HepG2 (cell line): ENCODE data around the gene CRADD. TPM values are rescaled to one million over a fixed set of nuclear protein-coding genes. Genes with fewer than 3 reads are reported as not detected.

Experiments
- BHLHE40 ChIP-seq: IDR thresholded peaks from 2 replicates; pipeline ENCODE4 v1.6.1; 2011; ENCODE audit warnings: low read length, improper control_type of control experiment
- CBX2 ChIP-seq, 2 experiments: fragments of 200-600 bp in 1 of 2; sonication (generic); formaldehyde crosslinking in 1 of 2; IDR thresholded peaks; 2 replicates each; pipeline versions ENCODE4 v1.7.0 to v1.8.1; 2018 to 2022; ENCODE audit warnings: low read depth in 2 of 2, low read length in 1 of 2, mild to moderate bottlenecking in 1 of 2, missing genetic modification reagents in 1 of 2
- HMGXB4 ChIP-seq, 2 experiments: sonication (generic) in 1 of 2; formaldehyde crosslinking in 1 of 2; IDR thresholded peaks; 2 replicates each; pipeline versions ENCODE4 v1.4.0 to v1.6.1; 2018 to 2020; ENCODE audit warnings: missing genetic modification reagents in 2 of 2, borderline replicate concordance in 1 of 2, low read depth in 1 of 2, mild to moderate bottlenecking in 1 of 2, missing biosample characterization in 1 of 2
- HNF4A ChIP-seq: sonication (generic); formaldehyde crosslinking; IDR thresholded peaks from 2 replicates; pipeline ENCODE4 v1.4.0; 2020; ENCODE audit warnings: missing genetic modification reagents
- KDM5A ChIP-seq: fragments of 200-600 bp; sonication (generic); IDR thresholded peaks from 2 replicates; pipeline ENCODE4 v1.7.0; 2018; ENCODE audit warnings: antibody characterized with exemption, mild to moderate bottlenecking, low read length, borderline replicate concordance
- MYC ChIP-seq: sonication (generic); formaldehyde crosslinking; IDR thresholded peaks from 2 replicates; pipeline ENCODE4 v1.9.0; 2021; ENCODE audit warnings: missing genetic modification reagents, borderline replicate concordance
- NCOA2 ChIP-seq: sonication (generic); formaldehyde crosslinking; IDR thresholded peaks from 2 replicates; pipeline ENCODE4 v1.8.0; 2022; ENCODE audit warnings: inconsistent platforms
- POGK ChIP-seq: sonication (generic); formaldehyde crosslinking; conservative IDR thresholded peaks from 2 replicates; pipeline ENCODE4 v1.8.0; 2022; ENCODE audit warnings: mild to moderate bottlenecking, moderate library complexity, missing genetic modification reagents
- RCOR2 ChIP-seq: IDR thresholded peaks from 2 replicates; pipeline ENCODE4 v1.6.1; 2016; ENCODE audit warnings: missing biosample characterization, missing genetic modification reagents
- SKIL ChIP-seq: sonication (generic); formaldehyde crosslinking; IDR thresholded peaks from 2 replicates; pipeline ENCODE4 v1.8.0; 2022; ENCODE audit warnings: missing genetic modification reagents, mild to moderate bottlenecking, moderate library complexity, borderline replicate concordance
- SOX13 ChIP-seq, 3 experiments: fragments of 450-650 bp in 1 of 3; sonication (generic) in 1 of 3; formaldehyde crosslinking in 1 of 3; IDR thresholded peaks in 2 of 3; conservative IDR thresholded peaks in 1 of 3; 2 replicates each; pipeline versions ENCODE4 v1.5.0 to v1.6.1; 2016 to 2020; ENCODE audit warnings: antibody characterized with exemption in 1 of 3, mild to moderate bottlenecking in 1 of 3, missing compliant biosample characterization in 1 of 3, missing genetic modification reagents in 1 of 3, moderate library complexity in 1 of 3
- ZBTB2 ChIP-seq: sonication (generic); formaldehyde crosslinking; IDR thresholded peaks from 2 replicates; pipeline ENCODE4 v1.8.0; 2022; ENCODE audit warnings: low read depth, missing genetic modification reagents
- ZNF180 ChIP-seq: sonication (generic); formaldehyde crosslinking; IDR thresholded peaks from 2 replicates; pipeline ENCODE4 v1.4.0; 2020; ENCODE audit warnings: low read depth, missing genetic modification reagents, borderline replicate concordance
- ZNF580 ChIP-seq: IDR thresholded peaks from 2 replicates; pipeline ENCODE4 v1.6.1; 2016; ENCODE audit warnings: low read depth, borderline replicate concordance
- ZNF784 ChIP-seq: sonication (generic); formaldehyde crosslinking; IDR thresholded peaks from 2 replicates; pipeline ENCODE4 v1.5.1; 2020; ENCODE audit warnings: missing genetic modification reagents, mild to moderate bottlenecking, borderline replicate concordance
- polyA plus RNA-seq, 8 experiments: library from polyadenylated mRNA; depleted of rRNA in 3 of 8; stranded (reverse) in 7 of 8; unstranded in 1 of 8; fragments of >200 nt; fragmentation: Illumina TruSeq in 4 of 8; extraction: Trizol in 4 of 8; gene quantifications; 2 replicates each; pipeline versions ENCODE4 v1.2.1 to v1.2.3, GENCODE V29; 2011 to 2016; ENCODE audit warnings: low read depth in 4 of 8, missing spikeins in 1 of 8, mixed read lengths in 1 of 8; ENCODE audit not compliant: insufficient read depth in 1 of 8
- total RNA-seq, 5 experiments: library from RNA; depleted of rRNA; stranded (reverse); fragments of >200 nt; fragmentation: Illumina TruSeq; extraction: Trizol; gene quantifications; 2 replicates each; pipeline ENCODE4 v1.2.3, GENCODE V29; 2016; ENCODE audit warnings: low read depth in 1 of 5

Gene CRADD
- total and polyA plus RNA-seq, 2 of the 13 experiments (the other 11 are each of a cell fraction or from before 2014, with no cell fraction given) = 12.4 to 18.8 TPM

- TF ChIP-seq SOX13 (IDR thresholded peaks at IDR 0.05) = no peak
- TF ChIP-seq SOX13 (CRISPR knock-in tag; conservative IDR thresholded peaks at IDR 0.05 in 1 of 2, IDR thresholded peaks at IDR 0.05 in 1 of 2) = peak in 1 of 2 experiments; percentile 61; a peak in 1 of 4 replicates
- TF ChIP-seq ZNF580 (CRISPR knock-in tag) = peak; percentile 42; the same call in 1 of the 2 replicates
- TF ChIP-seq SKIL (CRISPR knock-in tag) = no peak
- TF ChIP-seq ZNF784 (CRISPR knock-in tag) = no peak
- no peak for TF ChIP-seq RCOR2 (CRISPR knock-in tag)
- TF ChIP-seq BHLHE40 = peak; percentile 67; the same call in 1 of the 2 replicates
- no peak for TF ChIP-seq ZNF180
- no peak for TF ChIP-seq CBX2 (IDR thresholded peaks at IDR 0.05; ENCODE audit: low read depth, low read length)
- TF ChIP-seq CBX2 (CRISPR knock-in tag; IDR thresholded peaks at IDR 0.05; ENCODE audit: low read depth) = no peak
- TF ChIP-seq KDM5A = no peak
- peak; percentile 47; the same call in 1 of the 2 replicates for TF ChIP-seq MYC
- TF ChIP-seq POGK (CRISPR knock-in tag) = no peak
- no peak for TF ChIP-seq HMGXB4 (CRISPR knock-in tag; IDR thresholded peaks at IDR 0.05; ENCODE audit: borderline replicate concordance in 1 of 2, low read depth in 1 of 2)
- no peak for TF ChIP-seq ZBTB2
- TF ChIP-seq NCOA2 (CRISPR knock-in tag) = 0 out of 2 replicates have a peak, but pooled peaks have one; percentile 12
- TF ChIP-seq HNF4A (CRISPR knock-in tag) = 0 out of 2 replicates have a peak, but pooled peaks have one; percentile 6
Observed at GRCh38 chr12:93784339-93785086, 107.3 kb downstream of the CRADD start (continued).
